Measurements from ENCODE around the gene TSPAN16. TPM values are rescaled to one million over a fixed set of nuclear protein-coding genes. Genes with fewer than 3 reads are reported as not detected.

The TSPAN16 gene
- total and polyA plus RNA-seq, 11 donors, result not detected

DNA sequence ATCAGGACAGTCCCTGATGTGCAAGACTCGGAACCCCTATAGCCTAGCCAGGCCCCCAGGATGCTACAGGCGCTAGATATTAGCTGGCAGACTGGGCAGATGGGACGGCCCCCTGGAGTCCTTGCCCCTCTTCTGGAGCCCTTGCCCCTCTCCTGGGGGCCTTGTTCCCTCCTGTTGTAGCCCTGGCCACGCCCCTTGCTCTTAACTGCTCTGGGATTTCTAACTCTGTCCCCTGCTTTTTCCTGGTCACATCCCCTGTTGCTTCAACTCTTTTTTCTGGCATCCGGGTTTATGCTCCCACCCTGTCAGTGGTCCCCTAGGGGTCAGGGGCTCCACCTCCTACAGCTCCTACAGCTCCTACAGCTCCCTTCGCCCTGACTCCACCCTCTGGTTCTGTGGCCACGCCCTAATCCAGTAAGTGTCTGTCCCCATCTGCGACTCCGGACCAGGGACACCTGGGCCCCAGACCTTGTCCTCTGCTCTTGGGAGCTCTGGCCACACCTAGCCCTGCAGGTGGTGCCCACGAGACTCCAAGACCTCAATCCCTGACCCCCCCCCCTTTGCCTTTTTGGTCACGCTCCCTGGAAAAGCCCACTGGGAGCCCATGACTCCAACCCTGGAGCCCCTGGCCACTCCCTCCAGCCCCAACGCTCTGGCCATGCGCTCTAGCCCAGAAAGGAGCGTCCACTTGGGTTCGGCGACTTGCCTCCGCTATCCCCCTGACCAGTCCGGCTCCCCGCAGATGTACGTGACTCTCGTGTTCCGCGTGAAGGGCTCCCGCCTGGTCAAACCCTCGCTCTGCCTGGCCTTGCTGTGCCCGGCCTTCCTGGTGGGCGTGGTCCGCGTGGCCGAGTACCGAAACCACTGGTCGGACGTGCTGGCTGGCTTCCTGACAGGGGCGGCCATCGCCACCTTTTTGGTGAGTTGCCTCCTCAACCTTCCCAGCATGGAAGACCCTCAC lies 66.1 kb downstream of the TSPAN16 start:
- peaks cover 0 to 8% (median 0%) of the 10 kb centered on the region in 12 donors for H3K4me1 ChIP-seq
- no peaks in the 10 kb centered on the region for H3K27me3 ChIP-seq
- no peak overlapping the region for H3K27ac ChIP-seq
- 59 to 80% (median 76%) methylated on average over 29 to 35 of the region's 35 CpGs for WGBS, 4 donors
- DNase-seq, result no peak
- no peak for TF ChIP-seq POLR2A (IDR thresholded peaks at IDR 0.05)
- TF ChIP-seq, protein P1, sequence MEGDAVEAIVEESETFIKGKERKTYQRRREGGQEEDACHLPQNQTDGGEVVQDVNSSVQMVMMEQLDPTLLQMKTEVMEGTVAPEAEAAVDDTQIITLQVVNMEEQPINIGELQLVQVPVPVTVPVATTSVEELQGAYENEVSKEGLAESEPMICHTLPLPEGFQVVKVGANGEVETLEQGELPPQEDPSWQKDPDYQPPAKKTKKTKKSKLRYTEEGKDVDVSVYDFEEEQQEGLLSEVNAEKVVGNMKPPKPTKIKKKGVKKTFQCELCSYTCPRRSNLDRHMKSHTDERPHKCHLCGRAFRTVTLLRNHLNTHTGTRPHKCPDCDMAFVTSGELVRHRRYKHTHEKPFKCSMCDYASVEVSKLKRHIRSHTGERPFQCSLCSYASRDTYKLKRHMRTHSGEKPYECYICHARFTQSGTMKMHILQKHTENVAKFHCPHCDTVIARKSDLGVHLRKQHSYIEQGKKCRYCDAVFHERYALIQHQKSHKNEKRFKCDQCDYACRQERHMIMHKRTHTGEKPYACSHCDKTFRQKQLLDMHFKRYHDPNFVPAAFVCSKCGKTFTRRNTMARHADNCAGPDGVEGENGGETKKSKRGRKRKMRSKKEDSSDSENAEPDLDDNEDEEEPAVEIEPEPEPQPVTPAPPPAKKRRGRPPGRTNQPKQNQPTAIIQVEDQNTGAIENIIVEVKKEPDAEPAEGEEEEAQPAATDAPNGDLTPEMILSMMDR (IDR thresholded peaks at IDR 0.05), result no peak
- H3K9me3 ChIP-seq, result no peaks in the 10 kb centered on the region
- peak overlapping the region in 1 of 12 donors; percentile 6 for H3K4me3 ChIP-seq
- intact Hi-C loops (cut with DNase I), result no loop called here
- H3K36me3 ChIP-seq, result peaks cover 0 to 63% (median 15%) of the 10 kb centered on the region in 9 donors
- ATAC-seq, result no peak

DNA sequence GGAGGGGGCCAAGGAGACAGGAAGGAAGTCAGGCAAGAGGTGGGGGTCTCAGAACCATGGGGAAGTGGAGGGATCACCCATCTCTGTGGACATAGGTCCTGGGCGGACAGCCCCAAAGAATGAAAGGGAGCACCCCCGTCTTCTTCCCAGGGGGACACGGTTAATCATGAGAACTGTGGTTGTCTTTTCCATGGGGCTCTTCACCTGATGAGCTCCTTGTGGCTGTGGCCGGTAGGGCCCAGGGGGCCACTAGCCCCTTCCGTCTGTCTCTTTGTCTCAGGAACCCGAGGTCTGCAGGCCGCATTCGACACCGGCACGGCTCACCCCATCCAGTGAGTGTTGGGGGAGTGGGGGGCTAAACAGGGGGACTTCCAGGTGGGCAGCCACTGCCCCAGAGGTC lies 67.9 kb downstream of the TSPAN16 start:
- 90 to 96% (median 93%) methylated on average over 10 of the region's 10 CpGs for WGBS, 4 donors
- ATAC-seq, result no peak

DNA sequence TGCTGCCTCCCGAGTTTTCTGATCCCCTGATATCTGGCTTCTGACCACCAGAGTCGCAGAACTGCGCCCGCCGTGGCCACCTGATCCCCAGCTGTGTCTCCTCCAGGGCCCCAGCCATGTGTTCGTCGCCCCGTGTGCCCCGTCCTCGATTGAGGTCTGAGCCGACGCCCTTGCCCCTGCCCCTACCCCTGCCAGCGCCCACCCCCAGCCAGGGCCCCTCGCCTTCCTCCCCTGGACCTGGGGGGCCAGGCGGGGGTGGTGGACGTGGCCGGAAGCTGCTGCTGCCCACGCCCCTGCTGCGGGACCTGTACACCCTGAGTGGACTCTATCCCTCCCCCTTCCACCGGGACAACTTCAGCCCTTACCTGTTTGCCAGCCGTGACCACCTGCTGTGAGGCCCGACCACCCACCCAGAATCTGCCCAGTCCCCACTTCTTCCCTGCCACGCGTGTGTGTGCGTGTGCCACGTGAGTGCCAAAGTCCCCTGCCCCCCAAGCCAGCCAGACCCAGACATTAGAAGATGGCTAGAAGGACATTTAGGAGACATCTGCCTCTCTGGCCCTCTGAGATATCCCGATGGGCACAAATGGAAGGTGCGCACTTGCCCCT lies 68.4 kb downstream of the TSPAN16 start:
- Histone ChIP-seq H3K4me1 (peaks cover 0 to 8% (median 0%) of the 10 kb centered on the region in 12 donors), H3K4me3 (no peak overlapping the region), H3K27me3 (no peaks in the 10 kb centered on the region), H3K36me3 (peaks cover 0 to 56% (median 21%) of the 10 kb centered on the region in 9 donors), H3K27ac (no peak overlapping the region), H3K9me3 (no peaks in the 10 kb centered on the region)
- ATAC-seq (no peak), DNase-seq (no peak)
- intact Hi-C loops (cut with DNase I), result no loop called here
- WGBS, 4 donors, result 93 to 96% (median 94%) methylated on average over 17 to 28 of the region's 28 CpGs
- no peak for TF ChIP-seq POLR2A (IDR thresholded peaks at IDR 0.05)
- TF ChIP-seq, protein P1 (IDR thresholded peaks at IDR 0.05), result no peak

More for the DNA sequence above, 67.9 kb downstream of the TSPAN16 start:
- Histone ChIP-seq H3K27ac (no peak overlapping the region), H3K4me3 (no peak overlapping the region), H3K27me3 (no peaks in the 10 kb centered on the region), H3K4me1 (peaks cover 0 to 8% (median 0%) of the 10 kb centered on the region in 12 donors), H3K9me3 (no peaks in the 10 kb centered on the region), H3K36me3 (peaks cover 0 to 61% (median 21%) of the 10 kb centered on the region in 9 donors)
- intact Hi-C loops (cut with DNase I), result no loop called here
- no peak for DNase-seq
- TF ChIP-seq POLR2A (IDR thresholded peaks at IDR 0.05), result no peak
- TF ChIP-seq, protein P1 (IDR thresholded peaks at IDR 0.05), result no peak

DNA sequence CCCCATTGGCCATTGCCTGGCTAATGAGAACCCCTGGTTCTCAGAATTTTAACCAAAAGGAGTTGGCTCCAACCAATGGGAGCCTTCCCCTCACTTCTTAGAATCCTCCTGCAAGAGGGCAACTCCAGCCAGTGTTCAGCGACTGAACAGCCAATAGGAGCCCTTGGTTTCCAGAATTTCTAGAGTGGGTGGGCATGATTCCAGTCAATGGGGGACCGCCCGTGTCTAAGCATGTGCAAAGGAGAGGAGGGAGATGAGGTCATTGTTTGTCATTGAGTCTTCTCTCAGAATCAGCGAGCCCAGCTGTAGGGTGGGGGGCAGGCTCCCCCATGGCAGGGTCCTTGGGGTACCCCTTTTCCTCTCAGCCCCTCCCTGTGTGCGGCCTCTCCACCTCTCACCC lies 69.0 kb downstream of the TSPAN16 start:
- intact Hi-C loops (cut with DNase I), result no loop called here

More for the DNA sequence above, 69.0 kb downstream of the TSPAN16 start:
- Histone ChIP-seq H3K9me3 (no peaks in the 10 kb centered on the region), H3K4me1 (peaks cover 0 to 8% (median 0%) of the 10 kb centered on the region in 12 donors), H3K27ac (peak overlapping the region in 1 of 12 donors; percentile 29), H3K27me3 (no peaks in the 10 kb centered on the region), H3K4me3 (no peak overlapping the region), H3K36me3 (peaks cover 0 to 51% (median 21%) of the 10 kb centered on the region in 9 donors)
- 70 to 85% (median 76%) methylated on average over 5 of the region's 5 CpGs for WGBS, 4 donors
- ATAC-seq, result peak in 2 of 4 donors; percentile 16 to 27
- TF ChIP-seq, protein P1 (IDR thresholded peaks at IDR 0.05), result no peak
- no peak for TF ChIP-seq POLR2A (IDR thresholded peaks at IDR 0.05)
- DNase-seq, result no peak

All from heart left ventricle (tissue), 16 donors.